IMR-90 (cell line): Measurements from ENCODE around the gene ITGA1. TPM values are rescaled to one million over a fixed set of nuclear protein-coding genes. Genes with fewer than 3 reads are reported as not detected.
A peak's percentile ranks its signal among the peaks of the same experiment; 100 is the strongest.

ENCODE experiments used
- ATAC-seq: fragments of 200-7000 bp; cut with Tn5 transposase; 2 replicates; pipeline ENCODE4 v1.9.1; 2020; ENCODE audit warnings: low read depth, mild to moderate bottlenecking, moderate library complexity
- BruUV-seq: library from RNA; stranded (reverse); fragments of 400-500 nt; replicated peaks from 2 replicates; lab custom pipeline; 2021; lab: Mats Ljungman, UMichigan
- CTCF ChIA-PET: fragments of 300-600 bp; formaldehyde crosslinking; extraction: SDS; loops from one replicate; lab custom pipeline; 2021; ENCODE audit warnings: antibody characterized with exemption; lab: Yijun Ruan, JAX
- POLR2A ChIA-PET: fragments of 300-600 bp; sonication (Branson Sonifier 250); formaldehyde crosslinking; loops from one replicate; lab custom pipeline; 2022; ENCODE audit warnings: antibody characterized with exemption; ENCODE audit not compliant: unreplicated experiment; lab: Charles Lee
- DNase-seq: peaks from one replicate; pipeline ENCODE4 v3.0.0; 2013
- H2AFZ ChIP-seq: replicated peaks from 2 replicates; pipeline ENCODE3; 2013; ENCODE audit warnings: low read length, mild to moderate bottlenecking; ENCODE audit not compliant: poor library complexity
- H2AK5ac ChIP-seq: 2 replicates; pipeline ENCODE4 v1.6.1; 2013; ENCODE audit warnings: low read depth, low read length, inconsistent platforms
- H2AK9ac ChIP-seq: replicated peaks from 2 replicates; pipeline ENCODE3; 2013; ENCODE audit warnings: mild to moderate bottlenecking, low read depth, low read length, moderate library complexity; ENCODE audit not compliant: poor library complexity
- H2BK120ac ChIP-seq: 2 replicates; pipeline ENCODE4 v1.6.1; 2013; ENCODE audit warnings: low read depth, low read length, inconsistent platforms
- H2BK15ac ChIP-seq: 3 replicates; pipeline ENCODE4 v1.6.1; 2013; ENCODE audit warnings: low read depth, low read length, inconsistent platforms
- H2BK20ac ChIP-seq: 2 replicates; pipeline ENCODE4 v1.6.1; 2013; ENCODE audit warnings: low read depth, mild to moderate bottlenecking, inconsistent platforms, low read length, moderate library complexity
- H2BK5ac ChIP-seq: 2 replicates; pipeline ENCODE4 v1.6.1; 2013; ENCODE audit warnings: mild to moderate bottlenecking, low read depth, low read length, inconsistent platforms; ENCODE audit not compliant: poor library complexity, severe bottlenecking
- H3K14ac ChIP-seq: replicated peaks from 2 replicates; pipeline ENCODE4 v1.6.1; 2013; ENCODE audit warnings: low read depth, low read length, inconsistent platforms
- H3K18ac ChIP-seq: 2 replicates; pipeline ENCODE4 v1.6.1; 2013; ENCODE audit warnings: low read depth, low read length, control low read depth
- H3K23ac ChIP-seq: 2 replicates; pipeline ENCODE4 v1.6.1; 2013; ENCODE audit warnings: low read depth, low read length, inconsistent platforms
- H3K27ac ChIP-seq: 2 replicates; pipeline ENCODE4 v1.5.1; 2013; ENCODE audit warnings: mild to moderate bottlenecking, control low read depth, low read length; ENCODE audit not compliant: insufficient read depth
- H3K27me3 ChIP-seq: 2 replicates; pipeline ENCODE4 v1.6.1; 2013; ENCODE audit warnings: low read length; ENCODE audit not compliant: control insufficient read depth, insufficient read depth
- H3K36me3 ChIP-seq: 2 replicates; pipeline ENCODE4 v1.6.1; 2013; ENCODE audit warnings: low read length, mixed read lengths; ENCODE audit not compliant: control insufficient read depth, insufficient read depth
- H3K4ac ChIP-seq: 2 replicates; pipeline ENCODE4 v1.6.1; 2013; ENCODE audit warnings: low read depth, low read length, inconsistent platforms
- H3K4me1 ChIP-seq: 2 replicates; pipeline ENCODE4 v1.6.1; 2013; ENCODE audit warnings: low read length, mixed read lengths; ENCODE audit not compliant: control insufficient read depth, insufficient read depth
- H3K4me2 ChIP-seq: 2 replicates; pipeline ENCODE4 v1.6.1; 2013; ENCODE audit warnings: low read depth, mild to moderate bottlenecking, control low read depth, low read length, moderate library complexity
- H3K4me3 ChIP-seq: 2 replicates; pipeline ENCODE4 v1.5.1; 2013; ENCODE audit warnings: low read depth, mild to moderate bottlenecking, control low read depth, low read length, moderate library complexity; ENCODE audit not compliant: insufficient read depth
- H3K56ac ChIP-seq: 2 replicates; pipeline ENCODE4 v1.6.1; 2013; ENCODE audit warnings: low read length, inconsistent platforms; ENCODE audit not compliant: insufficient read depth; ENCODE audit errors: extremely low read depth
- H3K79me1 ChIP-seq, 2 experiments: 2 replicates each; pipeline ENCODE4 v1.6.1; 2013; ENCODE audit warnings: low read length in 2 of 2, inconsistent platforms in 1 of 2, low read depth in 1 of 2
- H3K9ac ChIP-seq: 2 replicates; pipeline ENCODE4 v1.6.1; 2013; ENCODE audit warnings: low read depth, low read length, control low read depth
- H3K9me1 ChIP-seq: 2 replicates; pipeline ENCODE4 v1.6.1; 2013; ENCODE audit warnings: low read length, inconsistent platforms; ENCODE audit not compliant: insufficient read depth
- H3K9me3 ChIP-seq: 2 replicates; pipeline ENCODE4 v1.6.1; 2013; ENCODE audit warnings: low read length; ENCODE audit not compliant: control insufficient read depth, insufficient read depth
- H4K20me1 ChIP-seq: 2 replicates; pipeline ENCODE4 v1.6.1; 2013; ENCODE audit warnings: low read length, inconsistent platforms; ENCODE audit not compliant: insufficient read depth
- H4K5ac ChIP-seq: 2 replicates; pipeline ENCODE4 v1.6.1; 2013; ENCODE audit warnings: mild to moderate bottlenecking, low read depth, low read length, control low read depth
- H4K8ac ChIP-seq, 2 experiments: 2 replicates each; pipeline ENCODE4 v1.6.1; 2013; ENCODE audit warnings: low read depth in 2 of 2, low read length in 2 of 2, control low read depth in 1 of 2, inconsistent platforms in 1 of 2
- H4K91ac ChIP-seq: 2 replicates; pipeline ENCODE4 v1.6.1; 2013; ENCODE audit warnings: low read depth, low read length, inconsistent platforms; ENCODE audit not compliant: insufficient read depth
- BHLHE40 ChIP-seq: fragments of 150-350 bp; IDR thresholded peaks from 2 replicates; pipeline ENCODE4 v1.6.1; 2016; ENCODE audit warnings: mild to moderate bottlenecking, low read depth, low read length
- CEBPB ChIP-seq: IDR thresholded peaks from 2 replicates; pipeline ENCODE4 v1.6.1; 2012; ENCODE audit warnings: low read depth, low read length, improper control_type of control experiment
- CHD1 ChIP-seq: IDR thresholded peaks from 2 replicates; pipeline ENCODE4 v1.6.1; 2012; ENCODE audit warnings: low read depth, low read length, improper control_type of control experiment
- CTCF ChIP-seq: conservative IDR thresholded peaks from 2 replicates; pipeline ENCODE4 v1.5.1; 2012; ENCODE audit warnings: mild to moderate bottlenecking, low read depth, low read length, improper control_type of control experiment
- MAZ ChIP-seq: IDR thresholded peaks from 2 replicates; pipeline ENCODE4 v1.6.1; 2012; ENCODE audit warnings: low read depth, mild to moderate bottlenecking, low read length, improper control_type of control experiment, moderate library complexity, borderline replicate concordance
- MXI1 ChIP-seq: IDR thresholded peaks from 2 replicates; pipeline ENCODE4 v1.6.1; 2012; ENCODE audit warnings: low read depth, mild to moderate bottlenecking, low read length, moderate library complexity, borderline replicate concordance
- NFE2L2 ChIP-seq: fragments of 150-350 bp; IDR thresholded peaks from 2 replicates; pipeline ENCODE4 v1.6.1; 2016; ENCODE audit warnings: low read depth, mild to moderate bottlenecking, low read length
- POLR2A ChIP-seq: IDR thresholded peaks from 2 replicates; pipeline ENCODE4 v1.6.1; 2012; ENCODE audit warnings: mild to moderate bottlenecking, low read depth, low read length
- RAD21 ChIP-seq: IDR thresholded peaks from 2 replicates; pipeline ENCODE4 v1.6.1; 2012; ENCODE audit warnings: low read length, improper control_type of control experiment
- RFX5 ChIP-seq: IDR thresholded peaks from 2 replicates; pipeline ENCODE4 v1.8.0; 2012; ENCODE audit warnings: low read depth, mild to moderate bottlenecking, low read length, moderate library complexity
- SMC3 ChIP-seq: fragments of 150-350 bp; IDR thresholded peaks from 2 replicates; pipeline ENCODE4 v1.6.1; 2016; ENCODE audit warnings: low read depth, mild to moderate bottlenecking, antibody characterized with exemption, low read length, moderate library complexity
- USF2 ChIP-seq: fragments of 150-350 bp; IDR thresholded peaks from 2 replicates; pipeline ENCODE4 v1.6.1; 2017; ENCODE audit warnings: mild to moderate bottlenecking, antibody characterized with exemption, low read length, low read depth
- WGBS, 2 experiments: methylation state at CpG; one replicate each; pipeline versions ENCODE4 v1.1.5 to v1.1.7; 2013; ENCODE audit warnings: missing lambda C conversion rate in 2 of 2; ENCODE audit not compliant: insufficient read length in 1 of 2; ENCODE audit errors: extremely low coverage in 2 of 2; 5-methylcytosine and 5-hydroxymethylcytosine counted together
- dilution Hi-C: fragments of 300-500 bp; cut with HindIII; formaldehyde crosslinking; loops from one replicate; pipeline ENCODE4 v1.14.3; 2018; ENCODE audit warnings: low sequenced_read_pairs; ENCODE audit not compliant: unreplicated experiment
- in situ Hi-C: fragments of 300-500 bp; cut with MboI; formaldehyde crosslinking; loops from 3 replicates; pipeline ENCODE4 v1.14.3; 2019; ENCODE audit warnings: low sequenced_read_pairs, inconsistent platforms, mixed read lengths
- intact Hi-C: fragments of 100-400 bp; cut with micrococcal nuclease; formaldehyde crosslinking; loops from 2 replicates; pipeline ENCODE4 v1.10.0; 2022
- polyA plus RNA-seq, 3 experiments: library from polyadenylated mRNA; depleted of rRNA; stranded (reverse); fragments of >200 nt; gene quantifications; 2 replicates each; pipeline ENCODE4 v1.2.3, GENCODE V29; 2012; ENCODE audit warnings: low replicate concordance in 1 of 3
- total RNA-seq: library from RNA; depleted of rRNA; stranded (reverse); fragments of >200 nt; gene quantifications from 2 replicates; pipeline ENCODE4 v1.2.3, GENCODE V29; 2012
- TF ChIP-seq, protein P1 (sequence below): fragments of 150-350 bp; IDR thresholded peaks from 2 replicates; pipeline ENCODE4 v1.6.1; 2016; ENCODE audit warnings: low read depth, mild to moderate bottlenecking, low read length, moderate library complexity, borderline replicate concordance

The ITGA1 gene
- total and polyA plus RNA-seq, 2 of the 4 experiments (the other 2 are of a cell fraction), result 22.3 to 95.2 TPM

GRCh38 chr5:52997424-52997823 is 209.7 kb downstream of the ITGA1 start:
- Histone ChIP-seq H3K9ac (no peak overlapping the region), H3K18ac (no peak overlapping the region), H2AK5ac (no peak overlapping the region), H3K4me1 (peaks cover 16% of the 10 kb centered on the region), H3K79me1 (peaks cover 0 to 54% of the 10 kb centered on the region in 2 experiments; a peak in 2 of 4 replicates), H3K56ac (no peak overlapping the region), H3K9me1 (0 out of 2 replicates have a peak, but pooled peaks cover 8% of the 10 kb centered on the region), H3K14ac (no peak overlapping the region), H3K9me3 (no peaks in the 10 kb centered on the region), H2AK9ac (no peak overlapping the region), H3K4ac (0 out of 2 replicates have a peak overlapping the region, but pooled peaks have one; percentile 1), H4K91ac (0 out of 2 replicates have a peak overlapping the region, but pooled peaks have one; percentile 27), H3K4me2 (peak overlapping the region; percentile 85), H4K5ac (peak overlapping the region; percentile 26), H2BK15ac (no peak overlapping the region), H2BK5ac (peak overlapping the region; percentile 24), H3K36me3 (peaks cover 3% of the 10 kb centered on the region; the same call in 1 of the 2 replicates), H3K27ac (peak overlapping the region; percentile 5; the same call in 1 of the 2 replicates), H4K8ac (peak overlapping the region in 1 of 2 experiments; percentile 56; a peak in 1 of 4 replicates), H3K27me3 (no peaks in the 10 kb centered on the region), H3K23ac (no peak overlapping the region; the same call in 1 of the 2 replicates), H3K4me3 (no peak overlapping the region), H2AFZ (peak overlapping the region; percentile 59), H2BK20ac (peak overlapping the region; percentile 51; the same call in 1 of the 2 replicates), H4K20me1 (peaks cover 10% of the 10 kb centered on the region; the same call in 1 of the 2 replicates), H2BK120ac (0 out of 2 replicates have a peak overlapping the region, but pooled peaks have one; percentile 7)
- ATAC-seq, result no peak
- DNase-seq, result no peak
- intact Hi-C loops, result no loop called here
- CTCF ChIA-PET, result interaction anchor here (1.1 to 2.0 kb wide), 2 partner anchors 9 to 13 kb away, joined by 3 to 5 read pairs; no protein-coding TSS in a partner anchor
- BruUV-seq, result no TSS peak
- 81% methylated on average over 4 of the region's 6 CpGs; no CpG with 5 or more reads in 1 of the 2 experiments for WGBS, 2 experiments
- TF ChIP-seq RFX5 (no peak), CHD1 (no peak), RAD21 (no peak), USF2 (no peak), BHLHE40 (no peak), NFE2L2 (no peak), MAZ (no peak), CEBPB (no peak), CTCF (no peak), MXI1 (no peak), SMC3 (no peak), POLR2A (no peak)
- TF ChIP-seq, protein P1, sequence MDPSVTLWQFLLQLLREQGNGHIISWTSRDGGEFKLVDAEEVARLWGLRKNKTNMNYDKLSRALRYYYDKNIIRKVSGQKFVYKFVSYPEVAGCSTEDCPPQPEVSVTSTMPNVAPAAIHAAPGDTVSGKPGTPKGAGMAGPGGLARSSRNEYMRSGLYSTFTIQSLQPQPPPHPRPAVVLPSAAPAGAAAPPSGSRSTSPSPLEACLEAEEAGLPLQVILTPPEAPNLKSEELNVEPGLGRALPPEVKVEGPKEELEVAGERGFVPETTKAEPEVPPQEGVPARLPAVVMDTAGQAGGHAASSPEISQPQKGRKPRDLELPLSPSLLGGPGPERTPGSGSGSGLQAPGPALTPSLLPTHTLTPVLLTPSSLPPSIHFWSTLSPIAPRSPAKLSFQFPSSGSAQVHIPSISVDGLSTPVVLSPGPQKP, result no peak
- dilution Hi-C loops, result no loop called here
- POLR2A ChIA-PET, result no interaction called here
- in situ Hi-C loops, result no loop called here
